IMR-90 (cell line): ENCODE results near the gene CEP78. TPM values are rescaled to one million over a fixed set of nuclear protein-coding genes. Genes with fewer than 3 reads are reported as not detected.

ENCODE experiments used
- ATAC-seq: fragments of 200-7000 bp; cut with Tn5 transposase; 2 replicates; pipeline ENCODE4 v1.9.1; 2020; ENCODE audit warnings: low read depth, mild to moderate bottlenecking, moderate library complexity
- BruUV-seq: library from RNA; stranded (reverse); fragments of 400-500 nt; replicated peaks from 2 replicates; lab custom pipeline; 2021; lab: Mats Ljungman, UMichigan
- CTCF ChIA-PET: fragments of 300-600 bp; formaldehyde crosslinking; extraction: SDS; loops from one replicate; lab custom pipeline; 2021; ENCODE audit warnings: antibody characterized with exemption; lab: Yijun Ruan, JAX
- POLR2A ChIA-PET: fragments of 300-600 bp; sonication (Branson Sonifier 250); formaldehyde crosslinking; loops from one replicate; lab custom pipeline; 2022; ENCODE audit warnings: antibody characterized with exemption; ENCODE audit not compliant: unreplicated experiment; lab: Charles Lee
- DNase-seq: peaks from one replicate; pipeline ENCODE4 v3.0.0; 2013
- H2AFZ ChIP-seq: replicated peaks from 2 replicates; pipeline ENCODE3; 2013; ENCODE audit warnings: low read length, mild to moderate bottlenecking; ENCODE audit not compliant: poor library complexity
- H2AK5ac ChIP-seq: 2 replicates; pipeline ENCODE4 v1.6.1; 2013; ENCODE audit warnings: low read depth, low read length, inconsistent platforms
- H2AK9ac ChIP-seq: replicated peaks from 2 replicates; pipeline ENCODE3; 2013; ENCODE audit warnings: mild to moderate bottlenecking, low read depth, low read length, moderate library complexity; ENCODE audit not compliant: poor library complexity
- H2BK120ac ChIP-seq: 2 replicates; pipeline ENCODE4 v1.6.1; 2013; ENCODE audit warnings: low read depth, low read length, inconsistent platforms
- H2BK15ac ChIP-seq: 3 replicates; pipeline ENCODE4 v1.6.1; 2013; ENCODE audit warnings: low read depth, low read length, inconsistent platforms
- H2BK20ac ChIP-seq: 2 replicates; pipeline ENCODE4 v1.6.1; 2013; ENCODE audit warnings: low read depth, mild to moderate bottlenecking, inconsistent platforms, low read length, moderate library complexity
- H2BK5ac ChIP-seq: 2 replicates; pipeline ENCODE4 v1.6.1; 2013; ENCODE audit warnings: mild to moderate bottlenecking, low read depth, low read length, inconsistent platforms; ENCODE audit not compliant: poor library complexity, severe bottlenecking
- H3K14ac ChIP-seq: replicated peaks from 2 replicates; pipeline ENCODE4 v1.6.1; 2013; ENCODE audit warnings: low read depth, low read length, inconsistent platforms
- H3K18ac ChIP-seq: 2 replicates; pipeline ENCODE4 v1.6.1; 2013; ENCODE audit warnings: low read depth, low read length, control low read depth
- H3K23ac ChIP-seq: 2 replicates; pipeline ENCODE4 v1.6.1; 2013; ENCODE audit warnings: low read depth, low read length, inconsistent platforms
- H3K27ac ChIP-seq: 2 replicates; pipeline ENCODE4 v1.5.1; 2013; ENCODE audit warnings: mild to moderate bottlenecking, control low read depth, low read length; ENCODE audit not compliant: insufficient read depth
- H3K27me3 ChIP-seq: 2 replicates; pipeline ENCODE4 v1.6.1; 2013; ENCODE audit warnings: low read length; ENCODE audit not compliant: control insufficient read depth, insufficient read depth
- H3K36me3 ChIP-seq: 2 replicates; pipeline ENCODE4 v1.6.1; 2013; ENCODE audit warnings: low read length, mixed read lengths; ENCODE audit not compliant: control insufficient read depth, insufficient read depth
- H3K4ac ChIP-seq: 2 replicates; pipeline ENCODE4 v1.6.1; 2013; ENCODE audit warnings: low read depth, low read length, inconsistent platforms
- H3K4me1 ChIP-seq: 2 replicates; pipeline ENCODE4 v1.6.1; 2013; ENCODE audit warnings: low read length, mixed read lengths; ENCODE audit not compliant: control insufficient read depth, insufficient read depth
- H3K4me2 ChIP-seq: 2 replicates; pipeline ENCODE4 v1.6.1; 2013; ENCODE audit warnings: low read depth, mild to moderate bottlenecking, control low read depth, low read length, moderate library complexity
- H3K4me3 ChIP-seq: 2 replicates; pipeline ENCODE4 v1.5.1; 2013; ENCODE audit warnings: low read depth, mild to moderate bottlenecking, control low read depth, low read length, moderate library complexity; ENCODE audit not compliant: insufficient read depth
- H3K56ac ChIP-seq: 2 replicates; pipeline ENCODE4 v1.6.1; 2013; ENCODE audit warnings: low read length, inconsistent platforms; ENCODE audit not compliant: insufficient read depth; ENCODE audit errors: extremely low read depth
- H3K79me1 ChIP-seq, 2 experiments: 2 replicates each; pipeline ENCODE4 v1.6.1; 2013; ENCODE audit warnings: low read length in 2 of 2, inconsistent platforms in 1 of 2, low read depth in 1 of 2
- H3K9ac ChIP-seq: 2 replicates; pipeline ENCODE4 v1.6.1; 2013; ENCODE audit warnings: low read depth, low read length, control low read depth
- H3K9me1 ChIP-seq: 2 replicates; pipeline ENCODE4 v1.6.1; 2013; ENCODE audit warnings: low read length, inconsistent platforms; ENCODE audit not compliant: insufficient read depth
- H3K9me3 ChIP-seq: 2 replicates; pipeline ENCODE4 v1.6.1; 2013; ENCODE audit warnings: low read length; ENCODE audit not compliant: control insufficient read depth, insufficient read depth
- H4K20me1 ChIP-seq: 2 replicates; pipeline ENCODE4 v1.6.1; 2013; ENCODE audit warnings: low read length, inconsistent platforms; ENCODE audit not compliant: insufficient read depth
- H4K5ac ChIP-seq: 2 replicates; pipeline ENCODE4 v1.6.1; 2013; ENCODE audit warnings: mild to moderate bottlenecking, low read depth, low read length, control low read depth
- H4K8ac ChIP-seq, 2 experiments: 2 replicates each; pipeline ENCODE4 v1.6.1; 2013; ENCODE audit warnings: low read depth in 2 of 2, low read length in 2 of 2, control low read depth in 1 of 2, inconsistent platforms in 1 of 2
- H4K91ac ChIP-seq: 2 replicates; pipeline ENCODE4 v1.6.1; 2013; ENCODE audit warnings: low read depth, low read length, inconsistent platforms; ENCODE audit not compliant: insufficient read depth
- BHLHE40 ChIP-seq: fragments of 150-350 bp; IDR thresholded peaks from 2 replicates; pipeline ENCODE4 v1.6.1; 2016; ENCODE audit warnings: mild to moderate bottlenecking, low read depth, low read length
- CEBPB ChIP-seq: IDR thresholded peaks from 2 replicates; pipeline ENCODE4 v1.6.1; 2012; ENCODE audit warnings: low read depth, low read length, improper control_type of control experiment
- CHD1 ChIP-seq: IDR thresholded peaks from 2 replicates; pipeline ENCODE4 v1.6.1; 2012; ENCODE audit warnings: low read depth, low read length, improper control_type of control experiment
- CTCF ChIP-seq: conservative IDR thresholded peaks from 2 replicates; pipeline ENCODE4 v1.5.1; 2012; ENCODE audit warnings: mild to moderate bottlenecking, low read depth, low read length, improper control_type of control experiment
- ELK1 ChIP-seq: fragments of 150-350 bp; IDR thresholded peaks from 2 replicates; pipeline ENCODE4 v1.6.1; 2016; ENCODE audit warnings: low read depth, mild to moderate bottlenecking, low read length, moderate library complexity, borderline replicate concordance
- FOS ChIP-seq: fragments of 150-350 bp; IDR thresholded peaks from 2 replicates; pipeline ENCODE4 v1.6.1; 2016; ENCODE audit warnings: low read depth, low read length
- MAFK ChIP-seq: IDR thresholded peaks from 2 replicates; pipeline ENCODE4 v1.6.1; 2012; ENCODE audit warnings: low read depth, low read length, improper control_type of control experiment
- MAZ ChIP-seq: IDR thresholded peaks from 2 replicates; pipeline ENCODE4 v1.6.1; 2012; ENCODE audit warnings: low read depth, mild to moderate bottlenecking, low read length, improper control_type of control experiment, moderate library complexity, borderline replicate concordance
- MXI1 ChIP-seq: IDR thresholded peaks from 2 replicates; pipeline ENCODE4 v1.6.1; 2012; ENCODE audit warnings: low read depth, mild to moderate bottlenecking, low read length, moderate library complexity, borderline replicate concordance
- NFE2L2 ChIP-seq: fragments of 150-350 bp; IDR thresholded peaks from 2 replicates; pipeline ENCODE4 v1.6.1; 2016; ENCODE audit warnings: low read depth, mild to moderate bottlenecking, low read length
- POLR2A ChIP-seq: IDR thresholded peaks from 2 replicates; pipeline ENCODE4 v1.6.1; 2012; ENCODE audit warnings: mild to moderate bottlenecking, low read depth, low read length
- RAD21 ChIP-seq: IDR thresholded peaks from 2 replicates; pipeline ENCODE4 v1.6.1; 2012; ENCODE audit warnings: low read length, improper control_type of control experiment
- RCOR1 ChIP-seq: IDR thresholded peaks from 2 replicates; pipeline ENCODE4 v1.6.1; 2012; ENCODE audit warnings: mild to moderate bottlenecking, low read length, improper control_type of control experiment; ENCODE audit not compliant: insufficient replicate concordance
- SMC3 ChIP-seq: fragments of 150-350 bp; IDR thresholded peaks from 2 replicates; pipeline ENCODE4 v1.6.1; 2016; ENCODE audit warnings: low read depth, mild to moderate bottlenecking, antibody characterized with exemption, low read length, moderate library complexity
- USF2 ChIP-seq: fragments of 150-350 bp; IDR thresholded peaks from 2 replicates; pipeline ENCODE4 v1.6.1; 2017; ENCODE audit warnings: mild to moderate bottlenecking, antibody characterized with exemption, low read length, low read depth
- WGBS, 2 experiments: methylation state at CpG; one replicate each; pipeline versions ENCODE4 v1.1.5 to v1.1.7; 2013; ENCODE audit warnings: missing lambda C conversion rate in 2 of 2; ENCODE audit not compliant: insufficient read length in 1 of 2; ENCODE audit errors: extremely low coverage in 2 of 2; 5-methylcytosine and 5-hydroxymethylcytosine counted together
- dilution Hi-C: fragments of 300-500 bp; cut with HindIII; formaldehyde crosslinking; loops from one replicate; pipeline ENCODE4 v1.14.3; 2018; ENCODE audit warnings: low sequenced_read_pairs; ENCODE audit not compliant: unreplicated experiment
- in situ Hi-C: fragments of 300-500 bp; cut with MboI; formaldehyde crosslinking; loops from 3 replicates; pipeline ENCODE4 v1.14.3; 2019; ENCODE audit warnings: low sequenced_read_pairs, inconsistent platforms, mixed read lengths
- intact Hi-C: fragments of 100-400 bp; cut with micrococcal nuclease; formaldehyde crosslinking; loops from 2 replicates; pipeline ENCODE4 v1.10.0; 2022
- polyA plus RNA-seq, 3 experiments: library from polyadenylated mRNA; depleted of rRNA; stranded (reverse); fragments of >200 nt; gene quantifications; 2 replicates each; pipeline ENCODE4 v1.2.3, GENCODE V29; 2012; ENCODE audit warnings: low replicate concordance in 1 of 3
- total RNA-seq: library from RNA; depleted of rRNA; stranded (reverse); fragments of >200 nt; gene quantifications from 2 replicates; pipeline ENCODE4 v1.2.3, GENCODE V29; 2012

CEP78 gene
- total and polyA plus RNA-seq, 2 of the 4 experiments (the other 2 are of a cell fraction) = 9.2 to 18.3 TPM

DNA sequence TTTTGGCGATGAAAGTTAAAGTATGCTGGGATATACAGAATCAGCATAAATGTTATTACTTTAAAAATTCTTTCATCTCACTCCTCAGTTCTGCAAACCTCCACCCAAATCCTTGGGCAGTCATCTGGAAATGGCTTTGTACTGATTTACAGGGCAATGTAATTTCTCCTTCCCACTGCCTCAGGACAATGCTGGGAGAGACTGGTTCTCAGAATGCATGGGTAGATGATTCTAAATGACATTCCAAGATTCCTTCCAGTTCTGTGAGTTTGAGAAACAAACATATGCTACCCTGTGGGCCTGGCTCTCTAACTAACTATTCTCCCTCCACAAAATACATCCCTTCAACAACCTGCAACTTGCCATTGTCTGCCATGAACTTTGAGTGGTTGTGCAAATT is 53.6 kb downstream of the CEP78 start:
- no peak overlapping the region for H3K27ac ChIP-seq
- H4K5ac ChIP-seq = no peak overlapping the region
- no peaks in the 10 kb centered on the region for H3K36me3 ChIP-seq
- H2AK5ac ChIP-seq = no peak overlapping the region
- H2BK20ac ChIP-seq = no peak overlapping the region
- no peak overlapping the region for H3K4me2 ChIP-seq
- H3K9ac ChIP-seq = no peak overlapping the region
- dilution Hi-C loops = no loop called here
- H4K20me1 ChIP-seq = no peaks in the 10 kb centered on the region
- no peak overlapping the region for H3K18ac ChIP-seq
- H3K56ac ChIP-seq = no peak overlapping the region
- no peak overlapping the region for H2BK5ac ChIP-seq
- H4K91ac ChIP-seq = no peak overlapping the region
- ChIA-PET POLR2A (no interaction called here), CTCF (no interaction called here)
- TF ChIP-seq RAD21 (no peak), CHD1 (no peak), BHLHE40 (no peak), POLR2A (no peak), ELK1 (no peak), FOS (no peak), SMC3 (no peak), MAZ (no peak), CEBPB (no peak), CTCF (no peak), MAFK (no peak), USF2 (no peak), MXI1 (no peak), NFE2L2 (no peak), RCOR1 (no peak)
- H4K8ac ChIP-seq = no peak overlapping the region
- H3K9me1 ChIP-seq = no peaks in the 10 kb centered on the region
- DNase-seq = no peak
- no CpG with 5 or more reads among the region's 1 CpG for WGBS, 2 experiments
- intact Hi-C loops = no loop called here
- H3K9me3 ChIP-seq = no peaks in the 10 kb centered on the region
- no peak overlapping the region for H2BK15ac ChIP-seq
- no peak overlapping the region for H3K4me3 ChIP-seq
- H2BK120ac ChIP-seq = no peak overlapping the region
- H3K4me1 ChIP-seq = no peaks in the 10 kb centered on the region
- H3K79me1 ChIP-seq = no peaks in the 10 kb centered on the region
- no peak overlapping the region for H3K4ac ChIP-seq
- H2AK9ac ChIP-seq = no peak overlapping the region
- no TSS peak for BruUV-seq
- no peak overlapping the region for H2AFZ ChIP-seq
- H3K27me3 ChIP-seq = no peaks in the 10 kb centered on the region
- in situ Hi-C loops = no loop called here
- ATAC-seq = no peak
- no peak overlapping the region for H3K23ac ChIP-seq
- no peak overlapping the region for H3K14ac ChIP-seq
